Breast epithelium (tissue), 4 donors: ENCODE measurements around the gene FAM114A1. TPM values are rescaled to one million over a fixed set of nuclear protein-coding genes. Genes with fewer than 3 reads are reported as not detected.
"Not testable (repeated sequence)": the region's sequence is repeated elsewhere in the genome, so short reads cannot be mapped to it uniquely, and the experiment has no call there.

Experiments
- DNase-seq, 2 donors: peaks; one replicate each; pipeline ENCODE4 v3.0.0-alpha.2; 2019; ENCODE audit warnings: low spot score in 2 of 2
- H3K27ac ChIP-seq, 2 donors: fragments of 200-600 bp; sonication (generic) in 1 of 2; one replicate each; pipeline ENCODE4 v1.5.1; 2016 to 2019; ENCODE audit warnings: mild to moderate bottlenecking in 1 of 2
- H3K27me3 ChIP-seq, 2 donors: fragments of 200-600 bp; sonication (generic) in 1 of 2; one replicate each; pipeline versions ENCODE4 v1.5.1 to v1.6.0; 2017 to 2019; ENCODE audit warnings: control low read depth in 1 of 2, mild to moderate bottlenecking in 1 of 2
- H3K36me3 ChIP-seq: fragments of 200-600 bp; one replicate; pipeline ENCODE4 v1.5.1; 2019
- H3K4me1 ChIP-seq, 2 donors: fragments of 200-600 bp; sonication (generic); one replicate each; pipeline ENCODE4 v1.5.1; 2016 to 2019; ENCODE audit warnings: control low read depth in 1 of 2
- H3K4me3 ChIP-seq, 3 donors: fragments of 200-600 bp; sonication (generic); 1 replicate in 2 of 3; 2 replicates in 1 of 3; pipeline ENCODE4 v1.5.1; 2016 to 2019; ENCODE audit warnings: mild to moderate bottlenecking in 3 of 3, moderate library complexity in 2 of 3
- H3K9me3 ChIP-seq, 2 donors: fragments of 200-600 bp; sonication (generic) in 1 of 2; one replicate each; pipeline ENCODE4 v1.5.1; 2016 to 2019; ENCODE audit warnings: control low read depth in 1 of 2
- POLR2A ChIP-seq: fragments of 450-650 bp; IDR thresholded peaks from one replicate; pipeline ENCODE4 v1.6.1; 2016; ENCODE audit warnings: antibody characterized with exemption, mild to moderate bottlenecking, moderate library complexity
- POLR2AphosphoS5 ChIP-seq, 3 donors: sonication (generic); formaldehyde crosslinking; IDR thresholded peaks; one replicate each; pipeline ENCODE4 v1.6.1; 2017; ENCODE audit warnings: antibody characterized with exemption in 3 of 3
- intact Hi-C: fragments of 100-400 bp; cut with DNase I; formaldehyde crosslinking; loops from one replicate; pipeline ENCODE4 v1.15.1; 2023; ENCODE audit warnings: low total_unique reads
- total RNA-seq, 3 donors: library from RNA; depleted of rRNA; stranded (reverse); fragments of >200 nt; gene quantifications; one replicate each; pipeline ENCODE4 v1.1.0, GENCODE V29; 2016
- TF ChIP-seq, protein P1 (sequence below), 3 donors: fragments of 450-650 bp; IDR thresholded peaks; one replicate each; pipeline ENCODE4 v1.5.1; 2016 to 2017; ENCODE audit warnings: antibody characterized with exemption in 3 of 3, mild to moderate bottlenecking in 3 of 3, moderate library complexity in 3 of 3

Gene FAM114A1
- total RNA-seq, 3 donors from 2014 or later = 74.6 to 109 (median 85.9) TPM

DNA sequence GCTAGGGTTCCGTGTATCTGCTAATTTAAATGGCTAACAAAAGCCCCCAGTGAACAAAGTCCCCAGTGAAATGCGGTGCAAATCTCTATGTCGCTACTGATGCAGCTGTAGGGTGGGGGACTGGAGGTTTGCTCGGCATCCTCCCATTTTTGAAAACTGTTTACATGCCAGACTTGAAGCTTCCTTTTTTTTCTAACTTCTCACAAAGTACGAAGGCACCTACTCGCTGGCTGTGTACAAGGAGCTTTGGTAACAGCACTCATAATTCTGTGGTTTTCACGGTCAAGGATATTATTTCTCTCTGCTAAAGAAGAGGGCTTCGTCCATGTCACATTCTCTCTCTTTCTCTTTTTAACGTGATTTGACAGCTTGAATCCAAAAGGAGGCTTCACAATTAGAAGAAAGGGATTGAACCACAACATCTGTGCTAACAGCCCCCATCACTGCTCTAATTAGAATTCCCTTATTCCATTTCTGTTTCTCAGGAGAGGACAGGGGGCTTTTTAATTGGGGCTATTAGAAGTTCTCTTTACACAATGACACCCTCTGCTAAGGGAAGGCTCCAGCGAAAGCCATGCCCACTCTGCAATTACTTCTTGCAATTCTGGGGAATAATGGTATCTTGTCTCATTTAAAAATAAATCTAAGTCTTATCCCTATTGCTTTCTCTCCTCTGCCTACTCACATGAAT, 117.9 kb downstream of the FAM114A1 start:
- DNase-seq = no peak
- no peaks in the 10 kb centered on the region for H3K36me3 ChIP-seq
- intact Hi-C loops = no loop called here
- H3K9me3 ChIP-seq = no peaks in the 10 kb centered on the region
- no peak overlapping the region for H3K4me3 ChIP-seq
- H3K4me1 ChIP-seq = no peaks in the 10 kb centered on the region
- no peak for TF ChIP-seq POLR2AphosphoS5 (IDR thresholded peaks at IDR 0.05)
- TF ChIP-seq, protein P1, sequence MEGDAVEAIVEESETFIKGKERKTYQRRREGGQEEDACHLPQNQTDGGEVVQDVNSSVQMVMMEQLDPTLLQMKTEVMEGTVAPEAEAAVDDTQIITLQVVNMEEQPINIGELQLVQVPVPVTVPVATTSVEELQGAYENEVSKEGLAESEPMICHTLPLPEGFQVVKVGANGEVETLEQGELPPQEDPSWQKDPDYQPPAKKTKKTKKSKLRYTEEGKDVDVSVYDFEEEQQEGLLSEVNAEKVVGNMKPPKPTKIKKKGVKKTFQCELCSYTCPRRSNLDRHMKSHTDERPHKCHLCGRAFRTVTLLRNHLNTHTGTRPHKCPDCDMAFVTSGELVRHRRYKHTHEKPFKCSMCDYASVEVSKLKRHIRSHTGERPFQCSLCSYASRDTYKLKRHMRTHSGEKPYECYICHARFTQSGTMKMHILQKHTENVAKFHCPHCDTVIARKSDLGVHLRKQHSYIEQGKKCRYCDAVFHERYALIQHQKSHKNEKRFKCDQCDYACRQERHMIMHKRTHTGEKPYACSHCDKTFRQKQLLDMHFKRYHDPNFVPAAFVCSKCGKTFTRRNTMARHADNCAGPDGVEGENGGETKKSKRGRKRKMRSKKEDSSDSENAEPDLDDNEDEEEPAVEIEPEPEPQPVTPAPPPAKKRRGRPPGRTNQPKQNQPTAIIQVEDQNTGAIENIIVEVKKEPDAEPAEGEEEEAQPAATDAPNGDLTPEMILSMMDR (IDR thresholded peaks at IDR 0.05) = no peak
- no peak for TF ChIP-seq POLR2A
- no peaks in the 10 kb centered on the region for H3K27me3 ChIP-seq
- H3K27ac ChIP-seq = no peak overlapping the region

DNA sequence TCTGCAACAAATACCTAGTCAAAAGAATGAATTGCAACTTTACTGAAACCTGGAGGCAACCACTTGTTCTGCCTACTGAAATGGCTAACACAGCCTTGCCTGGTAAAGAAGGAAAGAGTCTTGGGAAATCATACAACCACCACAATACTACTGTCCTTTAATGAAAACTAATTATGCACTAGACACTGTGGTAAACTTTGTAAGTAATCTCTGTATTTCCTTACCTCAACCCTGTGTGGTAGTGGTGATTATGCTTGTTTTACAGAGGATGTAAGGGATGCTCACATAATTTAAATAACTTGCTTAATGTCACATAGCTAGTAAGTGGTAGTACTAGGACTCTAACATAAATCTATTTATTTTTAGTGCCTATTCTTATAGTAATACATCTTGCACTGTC, 119.9 kb downstream of the FAM114A1 start:
- no peaks in the 10 kb centered on the region for H3K4me1 ChIP-seq

DNA sequence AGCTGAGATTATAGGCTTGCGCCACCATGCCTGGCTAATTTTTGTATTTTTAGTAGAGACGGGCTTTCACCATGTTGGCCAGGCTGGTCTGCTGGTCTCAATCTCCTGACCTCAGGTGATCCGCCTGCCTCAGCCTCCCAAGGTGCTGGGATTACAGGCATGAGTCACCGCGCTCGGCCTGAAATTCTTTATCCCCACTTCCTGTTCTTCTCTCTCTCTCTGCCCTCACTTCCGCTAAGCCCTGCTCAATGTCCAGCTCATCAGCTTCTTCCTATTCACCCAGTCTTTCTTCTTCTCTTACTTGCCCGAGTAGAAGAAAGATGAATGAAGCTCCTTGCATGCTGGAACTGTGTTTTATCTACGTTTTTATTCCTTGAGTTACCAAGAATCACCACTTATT, 120.7 kb downstream of the FAM114A1 start:
- H3K4me1 ChIP-seq, H3K27ac ChIP-seq, intact Hi-C loops, H3K36me3 ChIP-seq, H3K9me3 ChIP-seq, H3K4me3 ChIP-seq, DNase-seq, H3K27me3 ChIP-seq: not testable (repeated sequence)

More for the DNA sequence above, 119.9 kb downstream of the FAM114A1 start:
- Histone ChIP-seq H3K36me3 (no peaks in the 10 kb centered on the region), H3K27me3 (no peaks in the 10 kb centered on the region), H3K9me3 (no peaks in the 10 kb centered on the region), H3K27ac (no peak overlapping the region), H3K4me3 (no peak overlapping the region)
- TF ChIP-seq, protein P1 (IDR thresholded peaks at IDR 0.05) = no peak
- TF ChIP-seq POLR2A (no peak), POLR2AphosphoS5 (IDR thresholded peaks at IDR 0.05) (no peak)
- intact Hi-C loops = no loop called here
- DNase-seq = no peak

DNA sequence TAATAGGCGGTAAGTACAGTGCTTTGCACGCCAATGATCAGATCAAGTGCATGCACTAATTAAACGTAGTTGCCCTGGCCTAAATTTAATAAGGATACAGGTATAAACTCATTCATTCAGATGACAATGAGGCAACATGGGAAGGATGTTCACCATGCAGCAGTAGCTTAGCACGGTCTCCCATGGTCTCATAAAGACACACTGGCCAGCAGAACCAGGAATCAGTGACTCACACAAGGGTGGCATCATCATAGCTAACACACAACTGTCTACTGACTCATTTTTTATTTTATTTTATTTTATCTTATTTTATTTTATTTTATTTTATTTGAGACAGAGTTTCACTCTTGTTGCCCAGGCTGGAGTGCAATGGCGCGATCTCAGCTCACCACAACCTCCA, 121.9 kb downstream of the FAM114A1 start:
- no peak overlapping the region for H3K27ac ChIP-seq
- no peak for DNase-seq
- H3K4me1 ChIP-seq = no peaks in the 10 kb centered on the region
- H3K27me3 ChIP-seq = no peaks in the 10 kb centered on the region
- intact Hi-C loops = no loop called here
- H3K36me3 ChIP-seq = no peaks in the 10 kb centered on the region
- H3K4me3 ChIP-seq = no peak overlapping the region
- TF ChIP-seq, protein P1 (IDR thresholded peaks at IDR 0.05) = no peak
- TF ChIP-seq POLR2A (no peak), POLR2AphosphoS5 (IDR thresholded peaks at IDR 0.05) (no peak)
- H3K9me3 ChIP-seq = no peaks in the 10 kb centered on the region

DNA sequence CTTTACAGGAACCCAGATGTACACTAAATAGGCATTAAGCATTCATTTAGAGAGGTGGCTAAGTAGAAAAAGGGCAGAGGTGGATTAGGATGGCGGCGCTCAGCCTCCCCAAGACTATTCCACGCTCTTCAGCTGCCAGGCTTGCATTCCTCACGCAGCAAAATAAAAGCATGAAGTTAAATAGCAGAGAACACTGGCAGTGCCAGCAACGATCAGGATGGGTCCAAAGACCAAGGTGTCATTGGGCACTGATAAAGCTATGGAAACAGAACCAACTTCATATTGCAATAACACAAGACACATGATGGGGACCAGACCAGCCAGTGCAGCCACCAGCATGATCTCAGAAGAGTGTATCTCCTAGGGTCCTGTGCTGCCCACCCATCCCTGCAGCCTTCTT, 122.6 kb downstream of the FAM114A1 start:
- no peaks in the 10 kb centered on the region for H3K27me3 ChIP-seq
- H3K36me3 ChIP-seq = no peaks in the 10 kb centered on the region
- TF ChIP-seq POLR2A (no peak), POLR2AphosphoS5 (IDR thresholded peaks at IDR 0.05) (no peak)
- TF ChIP-seq, protein P1 (IDR thresholded peaks at IDR 0.05) = no peak
- DNase-seq = no peak
- H3K9me3 ChIP-seq = no peaks in the 10 kb centered on the region
- no peaks in the 10 kb centered on the region for H3K4me1 ChIP-seq
- H3K27ac ChIP-seq = no peak overlapping the region
- intact Hi-C loops = no loop called here
- H3K4me3 ChIP-seq = no peak overlapping the region

DNA sequence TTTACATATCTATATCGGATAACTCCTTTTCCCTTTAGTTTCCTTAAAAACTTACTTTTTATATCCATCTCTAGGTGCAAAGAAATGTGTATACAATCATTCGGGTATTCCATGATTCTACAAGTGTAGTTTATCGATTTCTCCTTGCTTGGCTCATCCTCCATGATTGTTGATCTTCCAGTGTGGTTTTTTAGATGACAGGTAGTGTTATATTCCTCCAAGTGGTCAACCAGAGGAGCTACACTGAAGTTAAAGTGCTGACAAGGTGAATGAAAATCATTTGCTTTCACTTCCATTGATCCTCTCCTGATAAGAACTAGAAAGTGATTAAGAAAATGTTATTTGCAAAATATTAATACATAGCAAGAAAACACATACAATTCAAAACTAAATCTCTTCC, 126.1 kb downstream of the FAM114A1 start:
- H3K4me3 ChIP-seq = no peak overlapping the region
- TF ChIP-seq POLR2A = no peak
- TF ChIP-seq, protein P1 (IDR thresholded peaks at IDR 0.05) = no peak
- no peak for TF ChIP-seq POLR2AphosphoS5 (IDR thresholded peaks at IDR 0.05)
- H3K36me3 ChIP-seq = no peaks in the 10 kb centered on the region
- no peaks in the 10 kb centered on the region for H3K9me3 ChIP-seq
- H3K27me3 ChIP-seq = no peaks in the 10 kb centered on the region
- intact Hi-C loops = no loop called here
- H3K4me1 ChIP-seq = no peaks in the 10 kb centered on the region
- no peak overlapping the region for H3K27ac ChIP-seq
- no peak for DNase-seq
